Stimulated activated CD8-positive, alpha-beta memory T cell treated with anti-CD3 and anti-CD28 coated beads, Interleukin-12 subunit alpha, Interleukin-12 subunit beta, amount 100 ng/mL, for 4 hours (primary cell): ENCODE data around the gene DCBLD1.

Source experiments
- DNase-seq: peaks from one replicate; pipeline ENCODE4 v3.0.0-alpha.2; 2020; ENCODE audit warnings: low read depth

Gene DCBLD1

DNA sequence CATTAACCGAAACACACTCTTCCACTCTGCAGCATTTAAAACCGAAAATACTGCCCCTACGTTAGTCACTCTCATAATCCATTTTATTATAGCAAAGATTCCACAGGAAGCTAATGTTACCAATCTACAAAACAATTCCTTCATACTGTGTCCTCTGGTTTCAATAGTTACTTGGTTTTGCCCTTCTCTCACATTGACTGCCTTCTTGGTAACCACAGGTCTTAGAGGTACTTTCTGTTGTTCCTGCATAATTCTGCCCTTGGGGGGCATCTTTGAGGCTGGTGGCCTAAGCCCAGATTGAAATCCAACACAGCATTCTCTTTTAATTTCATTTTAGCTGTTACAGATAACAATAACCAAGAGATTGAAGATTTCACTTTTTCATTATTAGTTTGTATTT lies 9.8 kb upstream of the DCBLD1 start:
- no peak for DNase-seq

DNA sequence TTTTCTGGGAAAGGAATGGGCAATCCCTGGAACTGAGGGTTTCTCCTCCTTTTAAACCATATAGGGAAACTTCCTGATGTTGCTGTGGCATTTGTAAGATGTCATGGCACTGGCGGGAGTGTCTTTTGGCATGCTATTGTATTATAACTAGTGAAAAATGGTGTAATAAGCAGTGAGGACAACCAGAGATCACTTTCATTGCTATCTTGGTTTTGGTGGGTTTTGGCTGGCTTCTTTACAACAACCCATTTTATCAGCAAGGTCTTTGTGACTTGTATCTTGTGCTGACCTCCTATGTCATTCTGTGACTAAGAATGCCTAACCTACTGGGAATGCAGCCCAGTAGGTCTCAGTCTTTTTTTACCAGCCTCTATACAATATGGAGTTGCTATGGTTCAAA lies 9.1 kb upstream of the DCBLD1 start:
- no peak for DNase-seq

DNA sequence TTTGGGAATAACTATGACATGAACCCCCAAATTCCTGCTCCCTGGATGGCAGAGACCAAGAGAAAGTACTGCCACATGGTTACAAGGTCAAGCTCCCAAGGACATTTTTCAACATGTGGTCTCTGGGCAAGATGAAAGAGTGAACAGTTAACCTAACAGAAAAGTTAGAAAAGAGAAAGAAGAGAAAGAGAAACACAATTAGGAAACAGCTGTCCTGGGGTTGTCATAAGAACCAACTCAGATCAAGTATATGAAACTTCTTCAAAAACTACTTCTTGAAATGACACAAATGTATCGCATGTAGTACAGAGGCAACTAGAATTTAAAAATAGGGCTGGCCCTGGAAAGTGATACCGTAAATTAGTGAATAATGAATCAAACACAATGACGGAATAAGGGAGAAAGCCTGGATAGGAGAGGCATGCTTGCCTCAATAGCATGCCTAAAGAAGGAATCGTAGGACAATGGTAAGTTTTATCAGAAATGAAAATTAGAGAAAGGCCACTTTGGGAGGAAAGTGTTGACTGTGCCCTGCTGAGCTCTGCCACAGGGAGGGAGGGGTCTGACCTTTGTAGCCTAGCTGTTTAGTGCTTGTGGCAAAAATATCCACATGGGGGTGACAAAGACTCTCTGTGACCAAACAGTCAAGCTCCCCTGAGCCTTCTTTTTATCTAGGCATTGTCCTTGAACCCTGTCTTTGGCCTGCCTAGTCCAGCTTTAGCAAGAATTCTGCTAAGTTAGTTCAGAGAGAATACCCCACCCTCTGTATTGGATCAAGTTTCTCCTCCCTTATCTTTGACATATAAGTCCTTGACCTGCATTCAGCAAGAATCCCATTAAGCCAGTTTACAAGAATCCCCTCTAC lies 4.3 kb upstream of the DCBLD1 start:
- DNase-seq, result no peak

DNA sequence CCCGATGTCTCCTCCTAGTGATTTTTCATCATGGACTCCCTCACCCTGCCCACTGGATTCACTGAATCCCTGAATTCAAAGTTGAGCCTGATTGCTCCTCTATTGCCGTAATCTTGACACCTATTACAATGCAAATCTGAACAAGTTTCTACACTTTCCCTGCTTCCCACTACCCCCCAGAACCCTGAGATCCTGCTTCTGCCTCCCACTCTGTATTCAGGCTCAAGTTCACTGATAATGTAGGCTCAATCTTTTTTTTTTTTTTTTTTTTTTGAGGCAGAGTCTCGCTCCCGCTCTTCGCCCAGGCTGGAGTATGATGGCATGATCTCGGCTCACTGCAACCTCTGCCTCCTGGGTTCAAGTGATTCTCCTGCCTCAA lies 3.6 kb upstream of the DCBLD1 start:
- no peak for DNase-seq

DNA sequence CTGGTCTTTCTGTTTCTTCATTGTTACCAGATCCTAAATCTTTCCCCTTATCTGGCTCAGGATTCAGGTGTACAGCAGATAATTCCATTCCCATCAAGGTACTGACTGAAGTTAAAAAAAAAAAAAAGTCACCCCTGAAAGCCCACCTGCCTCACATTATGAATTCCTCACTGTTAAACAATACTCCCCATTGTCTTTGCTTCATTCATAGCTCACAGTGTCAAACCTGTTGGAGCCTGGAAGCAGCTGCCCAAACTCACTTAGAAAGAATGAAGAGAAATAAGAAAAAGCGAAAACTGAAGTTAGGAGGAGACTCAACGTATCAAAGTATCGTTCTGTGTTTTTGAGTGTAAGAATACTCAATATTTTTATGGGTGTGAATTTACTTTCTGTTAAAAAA lies 1.8 kb upstream of the DCBLD1 start:
- DNase-seq, result no peak

DNA sequence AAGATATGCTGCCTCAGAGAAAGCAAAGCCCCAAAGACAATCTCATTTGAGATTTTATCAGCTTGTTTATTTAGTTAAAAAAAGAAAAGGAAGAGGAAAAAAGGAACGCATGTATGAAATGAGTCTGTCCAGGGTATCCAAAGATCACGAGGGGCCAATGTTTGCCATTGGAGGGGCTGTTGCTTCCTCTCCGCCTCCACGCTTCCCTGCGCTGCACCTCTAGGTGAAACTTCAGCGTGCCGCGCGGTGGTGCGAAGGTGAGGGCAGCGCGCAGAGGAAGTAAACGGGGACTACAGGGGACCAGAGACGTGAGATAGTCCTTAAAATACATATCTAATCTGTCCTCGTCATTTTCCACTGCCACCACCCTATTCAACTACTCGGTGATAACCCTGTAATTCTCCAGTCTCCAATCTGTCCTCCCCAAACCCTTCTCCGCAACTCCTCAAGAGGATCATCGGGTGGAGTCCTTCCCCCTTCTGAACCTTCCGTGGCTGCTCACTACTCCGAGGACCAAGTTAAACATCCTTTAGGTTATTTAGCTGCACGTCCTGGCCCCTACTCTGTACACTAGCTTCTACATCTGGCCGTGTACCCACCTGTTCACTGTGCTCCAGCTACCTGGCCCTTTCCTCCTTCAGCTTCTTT lies 1.1 kb upstream of the DCBLD1 start:
- DNase-seq, result peak; percentile 10

DNA sequence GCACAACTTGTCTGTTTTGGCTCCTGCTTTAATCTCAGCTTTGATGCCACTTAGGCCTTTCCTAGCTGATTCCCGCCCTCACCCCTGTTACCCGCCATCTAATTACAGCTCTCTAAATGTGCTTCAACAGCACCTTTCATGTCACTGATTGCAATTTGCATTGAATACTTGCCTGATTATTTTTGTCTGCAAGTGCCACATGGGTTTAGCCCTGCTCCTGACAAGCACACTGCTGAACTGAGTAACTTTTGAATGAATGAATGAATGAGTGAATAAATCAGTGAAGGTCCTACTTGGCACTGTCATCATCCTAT lies 591 bp upstream of the DCBLD1 start:
- no peak for DNase-seq

DNA sequence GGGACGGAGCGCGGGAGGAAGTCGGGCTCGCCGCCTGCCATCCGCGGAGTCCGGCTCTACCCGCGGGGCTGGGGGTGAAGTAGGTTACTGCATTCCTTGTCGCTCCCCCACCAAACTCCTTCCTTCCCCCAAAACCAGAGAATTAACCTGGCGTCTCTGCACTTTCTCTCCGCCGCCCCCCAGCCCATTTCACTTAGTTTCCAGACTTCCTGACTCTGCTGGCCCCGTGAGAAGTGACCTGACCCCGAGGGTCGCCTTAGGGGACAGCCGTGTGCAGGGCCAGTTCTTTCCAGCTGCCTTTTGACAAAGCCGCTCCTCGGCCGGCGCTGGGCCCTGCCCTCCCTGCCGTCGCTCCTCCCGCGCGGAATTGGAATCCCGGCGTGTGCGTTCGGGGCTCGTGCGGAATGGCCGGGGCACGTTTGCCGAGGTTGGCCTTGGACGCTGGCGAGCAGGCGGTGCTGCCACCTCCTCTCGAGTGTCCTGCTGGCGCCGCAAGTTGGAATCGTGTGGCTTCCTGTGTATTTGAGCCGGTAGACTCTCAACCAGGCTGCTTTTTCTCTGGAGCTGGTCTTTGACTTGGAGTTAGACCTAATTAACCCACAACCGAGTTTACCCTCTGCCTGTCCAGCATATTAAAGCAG lies 650 bp downstream of the DCBLD1 start:
- DNase-seq, result no peak

DNA sequence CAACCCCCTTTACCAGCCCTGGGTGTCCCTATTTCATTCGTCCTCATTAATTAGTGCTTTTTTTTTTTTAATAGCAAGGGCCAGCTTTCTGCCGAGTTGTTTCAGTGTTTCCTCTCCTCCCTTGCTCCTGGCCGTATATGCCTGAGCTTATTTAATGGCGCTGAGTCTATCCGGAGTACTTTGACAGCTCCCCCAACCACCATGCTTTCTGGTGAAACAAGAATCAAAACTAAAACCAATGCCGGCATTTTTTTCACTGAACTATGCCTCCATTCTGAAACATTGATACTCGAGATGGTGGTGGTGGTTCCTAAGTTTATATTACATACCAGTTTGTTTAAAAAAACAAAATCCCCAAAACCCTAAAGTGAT lies 1.2 kb downstream of the DCBLD1 start:
- DNase-seq, result no peak

DNA sequence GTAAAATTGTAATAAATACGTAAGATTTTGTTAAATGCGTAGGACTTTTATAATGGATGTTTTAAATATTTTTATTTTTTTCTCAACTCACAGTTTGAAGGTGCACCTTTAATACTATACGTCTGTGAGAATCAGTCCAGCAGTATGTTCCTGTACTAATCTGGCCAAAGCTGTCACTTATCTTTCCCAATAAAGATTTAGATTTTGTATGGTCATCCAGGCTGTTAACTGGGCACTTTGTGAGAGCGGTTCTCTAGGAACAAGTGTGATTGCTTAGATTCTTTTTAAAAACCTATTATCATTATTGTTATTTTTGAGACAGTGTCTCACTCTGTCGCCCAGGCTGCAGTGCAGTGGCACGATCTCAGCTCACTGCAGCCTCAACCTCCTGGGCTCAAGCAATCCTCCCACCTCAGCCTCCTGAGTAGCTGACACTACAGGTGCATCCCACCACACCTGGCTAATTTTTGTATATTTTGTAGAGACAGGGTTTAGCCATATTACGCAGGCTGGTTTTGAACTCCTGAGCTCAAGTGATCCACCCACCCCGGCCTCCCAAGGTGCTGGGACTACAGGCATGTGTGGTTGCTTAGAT lies 1.7 kb downstream of the DCBLD1 start:
- DNase-seq, result no peak

DNA sequence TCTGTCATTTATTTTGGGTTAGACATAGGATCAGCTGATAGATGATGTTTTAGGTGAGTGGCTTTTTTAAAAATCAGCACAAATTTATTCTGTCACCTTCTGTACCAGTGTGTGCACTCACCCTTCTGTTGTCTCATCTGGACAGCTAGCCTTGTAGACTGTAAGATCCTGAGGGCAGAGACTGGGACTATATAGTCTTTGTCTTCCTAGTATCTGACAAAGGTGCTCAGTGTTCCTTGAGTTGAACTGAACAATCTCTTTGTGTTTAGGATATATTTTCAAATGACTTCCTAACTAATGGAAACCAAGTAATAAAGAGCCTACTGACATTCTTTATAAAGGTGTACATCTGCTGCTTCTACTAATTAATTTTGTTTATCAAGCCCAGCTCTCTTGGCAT lies 3.0 kb downstream of the DCBLD1 start:
- DNase-seq, result no peak

DNA sequence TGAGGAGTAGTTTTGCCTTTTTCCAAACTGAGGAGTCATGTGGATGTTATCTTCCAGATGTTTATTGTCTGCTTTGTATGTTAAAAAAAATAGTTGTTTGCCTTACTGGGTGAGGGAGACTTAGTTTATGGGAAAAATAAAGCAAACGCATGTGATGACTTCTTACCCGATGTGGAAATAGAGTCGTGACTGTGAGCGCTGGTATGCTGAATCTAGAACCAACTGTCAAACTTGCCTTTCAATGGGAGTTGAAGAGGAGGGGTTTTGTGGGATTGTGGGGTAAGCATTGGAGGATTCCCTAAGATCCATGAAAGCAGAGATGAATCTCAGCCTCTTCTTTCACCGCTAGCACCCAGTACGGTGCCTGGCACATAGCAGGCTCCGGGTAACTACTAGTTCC lies 5.3 kb downstream of the DCBLD1 start:
- DNase-seq, result no peak

DNA sequence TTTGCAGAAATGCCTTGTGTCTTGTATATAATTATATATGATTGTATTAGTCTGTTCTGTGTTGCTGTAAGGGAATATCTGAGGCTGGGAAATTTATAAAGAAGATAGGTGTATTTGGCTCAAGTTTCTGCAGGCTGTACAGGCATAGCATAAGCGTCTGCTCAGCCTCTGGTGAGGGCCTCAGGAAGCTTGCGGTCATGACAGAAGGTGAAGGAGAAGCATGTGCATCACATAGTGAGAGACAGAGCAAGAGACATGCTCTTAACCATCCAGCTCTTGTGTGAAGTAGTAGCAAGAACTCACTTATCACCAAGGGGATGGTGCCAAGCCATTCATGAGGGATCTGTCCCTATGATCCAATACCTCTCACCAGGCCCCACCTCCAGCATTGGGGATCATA lies 6.5 kb downstream of the DCBLD1 start:
- DNase-seq, result no peak

DNA sequence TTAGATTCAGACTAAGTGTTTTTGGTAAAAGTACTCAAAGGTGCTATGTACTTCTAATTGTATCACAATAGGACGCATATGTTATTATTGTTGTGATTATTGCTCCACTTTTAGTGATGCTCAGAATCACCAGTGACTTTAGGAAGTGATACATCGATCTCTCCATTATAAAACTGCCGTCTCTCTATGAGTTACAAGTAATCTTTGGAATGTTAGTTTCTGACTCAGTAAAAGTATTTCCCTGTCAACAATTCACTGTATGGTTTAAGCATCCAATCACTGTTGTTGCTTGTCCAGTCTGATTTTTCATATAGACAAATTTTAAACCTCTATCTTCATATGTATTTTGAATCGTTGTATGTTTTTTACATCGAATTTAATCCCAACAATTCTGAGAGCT lies 9.4 kb downstream of the DCBLD1 start:
- no peak for DNase-seq

DNA sequence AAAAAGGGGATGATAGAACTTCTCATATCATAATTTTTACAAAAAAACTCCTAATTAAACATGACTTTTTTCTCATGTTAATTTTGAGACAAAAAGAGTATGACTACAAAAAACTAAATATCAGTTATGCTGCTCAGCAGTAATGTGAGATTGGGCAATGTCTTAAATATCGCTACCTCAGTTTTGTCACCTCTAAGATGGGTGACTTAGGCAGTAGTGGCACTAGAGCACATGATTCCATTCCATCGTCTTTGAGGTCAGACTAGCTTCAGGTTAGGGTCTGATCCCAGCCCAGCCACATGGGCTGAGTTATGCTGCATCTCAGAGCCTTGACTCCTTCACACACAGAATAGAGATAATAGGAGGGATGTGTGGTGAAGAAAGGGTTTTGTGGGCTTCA lies 11.0 kb downstream of the DCBLD1 start:
- no peak for DNase-seq

DNA sequence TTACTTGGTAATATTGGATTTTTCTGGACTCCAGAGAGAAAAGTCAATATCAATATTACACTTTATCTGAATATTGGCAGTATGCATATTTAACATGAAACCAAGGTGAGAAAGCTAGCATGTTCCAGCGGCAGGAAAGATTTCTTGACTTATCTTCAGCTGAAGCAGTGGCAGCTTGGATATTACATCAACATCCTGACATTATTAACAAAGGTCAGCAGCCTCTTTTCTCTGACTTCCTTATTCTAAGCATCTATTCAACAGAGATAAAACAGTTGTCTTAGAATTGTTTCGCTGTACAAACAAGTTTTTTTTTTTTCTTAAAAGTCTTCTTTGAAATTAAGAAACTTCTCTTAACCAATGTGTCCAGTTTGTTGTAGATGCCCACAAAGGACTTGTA lies 11.8 kb downstream of the DCBLD1 start:
- DNase-seq, result no peak

DNA sequence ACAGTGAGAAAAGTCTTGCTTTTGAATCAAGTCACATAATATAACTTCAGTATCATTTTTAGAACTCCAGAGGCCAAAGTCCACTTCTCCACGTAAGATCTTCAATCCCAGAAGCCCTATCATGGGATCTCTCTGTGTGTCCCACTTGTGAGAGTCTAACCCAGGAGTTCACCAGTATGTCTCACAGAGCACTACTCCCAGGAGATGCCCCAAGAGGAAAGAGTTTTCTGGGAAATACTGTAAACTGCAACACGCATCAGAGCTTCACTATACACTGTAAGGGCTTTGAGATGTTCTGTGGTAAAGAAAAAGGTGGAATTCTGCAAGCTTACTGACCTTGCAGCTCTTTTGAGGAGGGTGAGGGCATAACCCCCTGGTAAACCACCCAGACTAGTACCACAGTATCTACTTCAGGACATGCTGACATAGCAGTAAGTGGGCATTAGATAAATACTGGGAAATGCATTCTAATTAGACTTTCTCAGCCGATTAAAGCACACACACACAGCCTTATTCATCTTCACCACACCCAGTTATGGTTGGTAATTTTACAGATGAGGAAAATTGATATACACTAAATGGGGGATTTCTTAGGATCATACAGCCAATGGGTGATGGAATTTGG lies 12.3 kb downstream of the DCBLD1 start:
- DNase-seq, result no peak

DNA sequence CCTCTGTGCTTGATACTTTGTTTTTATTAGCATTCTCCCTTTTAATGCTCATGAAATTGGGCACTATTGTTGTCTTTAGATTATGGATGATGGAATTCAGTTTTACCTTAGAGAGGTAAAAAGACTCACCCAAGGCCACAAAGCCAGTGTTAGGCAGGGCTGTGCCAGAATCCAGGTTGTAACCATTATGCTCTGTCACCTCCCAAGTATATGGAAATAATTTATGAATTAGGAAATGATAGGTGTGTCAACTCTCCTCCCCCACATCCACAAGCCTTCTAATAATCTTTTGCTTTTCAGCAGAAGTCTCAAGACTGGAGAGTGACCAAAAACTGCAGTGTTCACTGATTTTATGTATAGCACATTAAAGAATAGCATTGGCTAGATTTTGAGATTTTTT lies 13.0 kb downstream of the DCBLD1 start:
- no peak for DNase-seq

DNA sequence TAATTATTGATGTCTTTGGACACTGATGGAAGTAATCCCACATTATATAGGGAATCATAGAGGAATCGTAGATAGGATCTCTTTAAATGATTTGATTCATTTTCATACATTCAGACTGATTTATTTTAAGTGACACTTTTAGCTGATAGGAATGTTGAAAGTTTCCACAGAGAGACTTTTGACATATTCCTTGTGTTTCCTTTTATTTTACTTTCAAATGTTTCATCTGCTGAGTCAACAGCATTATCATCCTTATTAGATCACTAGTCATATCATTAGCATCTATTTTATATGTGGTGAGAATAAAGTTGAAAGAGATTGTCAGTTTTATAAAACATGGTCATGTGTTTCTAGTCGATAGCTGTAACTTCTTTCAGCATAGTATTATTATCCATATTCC lies 13.4 kb downstream of the DCBLD1 start:
- DNase-seq, result no peak

DNA sequence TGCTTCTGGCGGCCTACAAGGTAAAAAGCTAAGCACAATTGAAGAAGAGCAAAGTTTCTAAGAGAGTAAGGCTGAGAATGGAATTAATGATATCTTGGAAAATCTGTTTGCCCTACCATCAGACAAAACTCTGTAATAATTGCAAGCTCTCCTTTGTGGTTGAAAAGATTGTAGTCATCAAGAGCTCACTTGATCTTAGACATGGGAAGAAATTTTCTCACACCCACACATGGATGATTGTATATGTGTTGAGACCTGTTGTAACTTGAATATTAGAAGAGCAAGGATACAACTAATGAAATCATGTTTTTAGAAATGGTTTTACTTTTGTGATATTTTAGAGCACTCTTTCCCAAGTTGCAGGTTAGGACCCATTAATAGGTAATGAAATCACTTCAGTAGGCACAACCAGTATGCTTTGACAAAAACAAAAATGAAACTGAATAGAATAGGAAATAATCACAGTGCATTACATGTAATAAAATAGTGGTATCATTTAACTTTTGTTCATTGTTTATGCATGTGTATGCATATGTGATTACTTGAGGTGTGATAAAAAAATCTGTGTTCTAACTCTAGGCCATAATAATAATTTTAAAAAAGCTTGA lies 14.0 kb downstream of the DCBLD1 start:
- DNase-seq, result no peak

DNA sequence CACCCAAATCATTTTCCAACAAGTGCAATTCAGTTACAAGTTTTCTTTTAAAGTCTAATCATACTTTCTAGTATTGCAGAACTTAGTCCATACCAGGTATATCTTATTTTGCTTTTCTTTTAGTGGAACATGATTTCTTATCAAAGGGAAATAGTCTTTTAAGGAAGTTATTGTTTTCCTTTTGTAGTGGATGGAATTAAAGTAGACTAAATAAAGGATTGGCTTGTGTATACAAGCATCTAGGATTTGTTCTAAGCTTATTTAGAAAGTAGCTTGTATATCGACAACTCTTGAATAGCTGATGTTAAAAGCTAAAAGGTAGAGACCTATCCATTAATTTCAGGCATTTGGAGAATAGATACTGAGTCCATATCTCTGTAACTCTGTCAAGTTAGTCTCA lies 14.8 kb downstream of the DCBLD1 start:
- no peak for DNase-seq

DNA sequence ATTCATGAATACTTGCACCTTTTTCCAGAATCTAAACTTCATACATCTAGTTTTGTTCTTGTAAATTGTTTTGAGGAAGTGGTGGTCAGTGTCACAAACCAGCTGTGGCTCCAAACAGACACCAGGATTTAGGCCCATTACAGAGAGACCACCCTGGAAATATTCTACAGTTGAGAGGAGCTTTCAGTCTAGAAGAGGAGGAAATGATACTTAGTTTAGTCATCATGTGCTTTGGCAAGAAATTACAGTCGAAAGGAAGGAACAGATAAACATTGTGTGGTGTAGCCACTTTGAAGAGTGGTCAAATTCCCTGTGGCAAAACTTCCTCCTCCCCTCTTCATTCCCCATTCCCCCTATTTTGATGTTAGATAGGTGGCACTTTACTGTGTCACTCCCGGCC lies 15.7 kb downstream of the DCBLD1 start:
- DNase-seq, result no peak
